ENCODE results near the gene FADS3.
A peak's percentile ranks its signal among the peaks of the same experiment; 100 is the strongest.

FADS3 gene

DNA sequence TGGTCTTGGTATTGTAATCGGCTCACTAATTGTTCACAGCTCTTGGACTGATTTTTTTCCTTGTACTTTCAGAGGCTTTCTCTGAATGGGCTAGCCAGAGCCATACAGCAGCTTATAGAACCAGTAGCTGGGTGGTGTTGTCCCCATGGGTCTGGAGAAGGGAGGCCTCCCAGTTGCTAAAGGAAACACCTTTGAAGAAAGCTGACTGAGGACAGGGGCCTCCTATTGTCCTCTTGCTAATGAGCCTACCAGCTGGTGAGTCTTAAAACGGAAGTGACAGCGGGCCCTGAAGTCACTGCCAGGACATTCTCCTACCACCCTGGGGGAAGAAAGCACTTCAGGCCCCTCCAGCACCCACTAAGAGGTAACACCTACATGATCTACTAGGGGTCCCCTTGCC is 9.9 kb downstream of the FADS3 start:
- DNase-seq (ENCODE audit: extremely low read depth in 1 of 2, low read depth in 1 of 2), result no peak

- DNase-seq (ENCODE audit: extremely low read depth in 1 of 2, low read depth in 1 of 2), result no peak
Observed at GRCh38 chr11:61880454-61880853, 10.9 kb downstream of the FADS3 start.

DNA sequence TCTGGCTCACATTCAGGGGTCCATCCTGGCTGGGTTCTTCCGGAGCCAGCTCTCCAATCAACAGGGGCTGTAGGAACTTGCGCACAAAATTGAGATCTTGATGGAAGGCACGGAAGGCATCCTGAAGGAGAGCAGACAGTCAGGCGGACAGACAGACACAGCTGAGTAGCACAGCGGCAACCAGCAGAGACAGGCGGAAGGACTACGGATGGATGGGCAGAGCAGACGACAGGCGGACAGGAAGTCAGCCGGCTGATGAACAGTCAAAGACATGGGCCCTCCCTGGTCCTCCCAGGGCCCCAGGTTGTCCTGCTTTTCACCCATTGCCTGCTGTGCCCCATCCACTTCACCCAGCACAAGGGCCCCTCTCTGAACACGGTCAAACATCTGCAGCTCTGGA is 11.3 kb downstream of the FADS3 start:
- no peak for DNase-seq (ENCODE audit: extremely low read depth in 1 of 2, low read depth in 1 of 2)

DNA sequence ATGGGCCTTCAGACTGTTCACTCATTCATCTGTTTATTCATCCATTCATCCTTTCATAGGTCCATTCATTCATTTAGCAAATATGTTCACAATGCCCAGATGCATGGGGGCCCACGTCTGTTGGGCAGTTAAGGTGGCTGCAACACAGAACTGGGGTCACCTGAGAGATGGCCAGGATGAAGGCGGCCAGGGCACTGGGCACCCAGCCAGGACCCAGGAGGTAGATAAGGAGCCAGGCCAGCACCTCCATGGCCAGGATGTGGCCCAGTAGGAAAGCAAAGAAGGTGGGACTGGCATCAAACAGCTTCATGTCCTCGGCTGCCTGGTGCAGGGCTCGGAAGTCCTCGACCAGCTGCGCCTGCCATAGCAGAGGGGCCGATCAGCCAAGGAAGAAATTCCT is 12.2 kb downstream of the FADS3 start:
- no peak for DNase-seq (ENCODE audit: extremely low read depth in 1 of 2, low read depth in 1 of 2)

GRCh38 chr11:61875698-61876097 is 15.6 kb downstream of the FADS3 start:
- no peak for DNase-seq (ENCODE audit: extremely low read depth in 1 of 2, low read depth in 1 of 2)

- no peak for DNase-seq (ENCODE audit: extremely low read depth in 1 of 2, low read depth in 1 of 2)
Observed at GRCh38 chr11:61874853-61875252, 16.5 kb downstream of the FADS3 start.

- no peak for DNase-seq (ENCODE audit: extremely low read depth in 1 of 2, low read depth in 1 of 2)
Observed at GRCh38 chr11:61874377-61874809, 17.0 kb downstream of the FADS3 start.

DNA sequence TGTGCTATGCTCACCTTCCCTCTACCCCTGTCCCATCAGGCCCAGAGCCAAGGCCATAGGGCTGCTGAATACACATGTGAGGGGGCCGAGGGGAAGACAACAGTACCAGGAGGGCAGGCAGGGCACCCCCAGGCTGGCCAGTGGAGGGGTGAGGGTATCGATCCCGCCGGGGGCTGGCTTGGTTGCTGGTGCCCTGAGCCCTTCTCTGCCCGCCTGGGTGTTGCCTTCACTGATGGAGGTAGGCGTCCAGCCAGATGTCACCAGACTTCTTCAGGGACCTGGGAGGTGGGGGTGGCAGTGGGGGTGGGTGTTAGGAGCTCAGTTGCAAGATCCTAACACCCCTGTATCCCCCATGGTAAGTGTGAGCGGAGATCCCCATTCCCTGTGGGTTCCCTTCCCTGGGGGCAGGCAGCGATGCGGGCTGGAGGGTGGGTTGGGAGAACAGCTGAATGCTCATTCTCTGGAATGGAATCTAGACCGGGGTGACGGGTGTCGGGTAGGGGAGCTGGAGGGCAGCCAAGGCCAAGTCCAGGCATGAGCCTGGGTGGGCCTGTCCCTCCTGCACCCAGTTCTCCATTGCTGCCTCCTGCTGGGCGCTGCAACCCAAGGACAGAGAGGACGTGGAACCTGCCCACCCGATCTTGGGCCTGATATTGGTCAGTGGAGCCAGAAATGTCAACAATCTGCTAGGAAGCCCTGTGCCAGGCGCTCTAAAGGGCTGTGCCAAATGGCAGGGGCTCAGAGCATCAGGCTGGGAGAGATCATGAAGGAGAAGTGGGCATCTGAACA is 17.6 kb downstream of the FADS3 start:
- no peak for DNase-seq (ENCODE audit: extremely low read depth in 1 of 2, low read depth in 1 of 2)

DNA sequence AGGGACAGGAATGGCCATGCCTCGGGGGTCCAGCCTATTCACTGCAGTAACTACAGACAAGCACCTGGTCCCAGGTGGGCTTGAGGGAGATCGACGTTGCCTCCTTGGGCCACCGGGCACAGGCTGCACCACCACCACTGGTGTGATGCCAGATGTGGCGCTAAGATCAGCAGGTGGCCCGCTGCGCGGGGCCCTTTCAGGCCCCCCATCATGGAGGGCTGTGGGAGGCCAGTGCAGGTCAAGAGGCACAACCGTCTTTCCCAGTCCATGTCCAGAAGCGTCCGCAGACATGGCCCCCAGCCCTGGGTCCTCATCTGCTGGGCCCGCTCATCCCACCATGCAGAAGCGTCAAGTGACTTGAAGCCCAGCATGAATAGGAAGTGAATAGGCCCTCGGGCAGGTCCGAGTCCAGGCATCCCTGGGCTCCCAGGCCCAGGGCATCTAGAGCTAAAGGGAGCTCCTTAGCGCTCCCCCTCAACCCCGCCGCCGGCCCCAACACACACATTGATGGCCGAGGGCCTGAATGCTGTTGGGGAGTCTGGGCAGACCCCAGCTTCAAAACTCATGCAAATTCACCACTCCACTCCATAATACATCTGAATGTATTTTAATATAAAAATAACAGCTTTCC is 18.3 kb downstream of the FADS3 start:
- DNase-seq (ENCODE audit: extremely low read depth in 1 of 2, low read depth in 1 of 2), result no peak

DNA sequence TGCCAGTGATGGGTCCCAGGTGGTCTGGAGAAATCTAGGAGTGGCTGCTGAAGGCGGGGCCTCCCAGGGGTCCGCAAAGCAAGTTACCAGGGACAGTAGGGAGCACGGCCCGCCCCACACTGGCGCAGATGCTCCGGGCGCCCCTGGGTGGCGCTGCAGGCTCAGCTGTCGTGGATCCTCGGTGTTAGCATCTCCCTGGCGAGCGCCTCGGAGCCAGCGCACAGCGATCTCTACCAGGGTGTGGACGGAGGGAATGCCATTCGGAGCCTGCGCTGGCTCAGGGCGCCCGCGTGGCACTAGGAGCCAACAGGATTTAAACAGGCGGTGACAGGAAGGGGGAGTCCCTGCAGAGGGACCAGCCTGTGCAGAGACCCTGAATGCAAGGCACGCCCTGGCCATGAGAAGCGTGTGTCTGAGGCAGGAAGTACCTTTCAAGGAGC is 20.2 kb downstream of the FADS3 start:
- DNase-seq (ENCODE audit: extremely low read depth in 1 of 2, low read depth in 1 of 2), result peak; percentile 13 to 36

GRCh38 chr11:61870541-61871031 is 20.8 kb downstream of the FADS3 start:
- no peak for DNase-seq (ENCODE audit: extremely low read depth in 1 of 2, low read depth in 1 of 2)

DNA sequence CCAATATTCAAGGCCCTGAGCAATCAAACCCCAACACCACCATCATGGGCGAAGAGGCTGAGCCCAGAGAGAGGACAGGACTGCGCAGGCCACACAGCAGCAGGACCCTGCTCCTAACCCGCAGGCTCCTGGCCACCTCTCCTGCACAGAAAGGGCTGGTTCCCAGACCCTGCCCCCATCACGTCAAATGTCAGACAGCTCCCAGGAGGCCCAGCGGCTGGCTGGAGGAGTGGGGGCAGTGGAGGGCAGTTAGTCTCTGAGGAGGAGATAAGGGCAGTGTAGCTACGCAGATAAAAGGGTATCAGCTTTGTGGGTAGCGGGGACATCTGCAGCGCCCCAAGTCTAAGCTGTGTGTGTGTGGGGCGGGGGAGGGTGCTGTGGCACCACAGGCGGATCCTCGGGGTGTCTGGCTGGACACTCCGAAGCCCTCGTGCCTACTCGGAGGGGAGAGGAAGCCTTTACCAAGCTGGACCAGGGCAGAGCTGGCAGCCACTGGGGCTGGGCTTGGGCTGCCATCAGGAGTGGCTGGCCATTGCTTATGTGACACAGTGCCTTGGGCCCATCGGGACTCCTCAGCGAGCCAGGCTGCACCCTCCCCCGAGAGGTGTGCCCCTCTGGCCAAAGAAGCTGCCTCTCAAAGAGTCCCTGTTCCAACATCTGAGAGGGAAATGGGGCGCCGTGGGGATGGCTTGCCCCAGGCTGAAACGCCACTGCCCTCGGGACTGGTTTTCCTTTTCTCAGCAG is 21.5 kb downstream of the FADS3 start:
- DNase-seq (ENCODE audit: extremely low read depth in 1 of 2, low read depth in 1 of 2), result no peak

- no peak for DNase-seq (ENCODE audit: extremely low read depth in 1 of 2, low read depth in 1 of 2)
Observed at GRCh38 chr11:61869429-61869707, 22.0 kb downstream of the FADS3 start.

DNA sequence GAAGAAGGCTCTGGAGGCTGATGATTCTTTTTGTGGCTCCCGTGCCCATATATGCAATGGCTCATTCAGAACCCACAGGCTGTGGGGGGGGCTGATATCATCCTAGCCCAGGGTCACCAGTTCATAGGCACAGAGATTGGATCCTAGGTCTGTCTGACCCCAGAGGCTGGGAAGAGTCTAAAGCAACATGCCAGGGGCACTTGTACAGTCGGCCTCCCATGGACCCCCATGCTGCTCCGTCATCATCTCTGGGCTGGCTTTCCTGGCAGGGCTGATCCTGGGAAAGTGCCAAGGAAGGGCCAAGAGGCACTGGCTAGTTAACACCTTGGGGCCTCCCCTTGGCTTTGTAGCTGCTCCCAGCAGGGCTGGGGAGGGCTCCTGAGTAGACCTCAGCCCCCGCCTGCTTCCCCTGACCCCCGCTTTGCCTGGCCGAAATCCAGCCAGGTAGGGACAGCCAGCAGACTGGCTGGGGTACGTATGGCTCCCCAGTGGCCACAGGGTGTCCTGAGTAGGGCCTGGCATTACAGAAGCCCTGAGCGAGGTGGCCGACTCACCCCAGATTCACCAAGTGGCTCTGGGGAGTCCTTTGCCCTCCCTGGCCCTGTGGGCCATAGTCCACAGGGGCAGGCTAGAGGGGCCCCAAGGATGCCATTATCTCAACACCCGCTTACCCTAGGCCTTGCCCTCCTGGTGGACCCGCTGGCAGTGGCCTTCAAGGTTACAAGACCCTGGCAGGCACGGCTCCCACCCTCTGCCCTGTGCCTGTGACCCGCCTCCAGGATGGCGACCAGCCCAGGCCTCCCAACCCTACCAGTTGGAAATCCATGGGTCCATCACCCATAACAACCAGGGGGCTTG is 22.5 kb downstream of the FADS3 start:
- DNase-seq (ENCODE audit: extremely low read depth in 1 of 2, low read depth in 1 of 2), result no peak

DNA sequence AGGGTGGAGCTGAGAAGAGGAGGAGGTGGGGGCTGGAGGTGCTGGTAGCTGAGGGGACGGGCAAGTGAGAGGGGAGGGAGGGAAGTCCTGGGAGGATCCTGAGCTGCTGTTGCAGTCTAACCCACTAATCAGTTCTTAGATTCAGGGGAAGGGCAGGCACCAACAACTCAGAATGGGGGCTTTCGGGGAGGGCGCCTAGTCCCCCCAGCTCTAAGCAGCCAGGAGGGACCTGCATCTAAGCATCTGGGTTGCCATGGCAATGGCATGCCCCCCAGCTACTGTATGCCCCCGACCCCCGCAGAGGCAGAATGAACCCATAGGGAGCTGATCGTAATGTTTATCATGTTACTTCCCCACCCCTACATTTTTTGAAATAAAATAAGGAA is 24.4 kb downstream of the FADS3 start:
- no peak for DNase-seq (ENCODE audit: extremely low read depth in 1 of 2, low read depth in 1 of 2)

- DNase-seq (ENCODE audit: extremely low read depth in 1 of 2, low read depth in 1 of 2), result no peak
Observed at GRCh38 chr11:61866231-61866957, 25.0 kb downstream of the FADS3 start.

DNA sequence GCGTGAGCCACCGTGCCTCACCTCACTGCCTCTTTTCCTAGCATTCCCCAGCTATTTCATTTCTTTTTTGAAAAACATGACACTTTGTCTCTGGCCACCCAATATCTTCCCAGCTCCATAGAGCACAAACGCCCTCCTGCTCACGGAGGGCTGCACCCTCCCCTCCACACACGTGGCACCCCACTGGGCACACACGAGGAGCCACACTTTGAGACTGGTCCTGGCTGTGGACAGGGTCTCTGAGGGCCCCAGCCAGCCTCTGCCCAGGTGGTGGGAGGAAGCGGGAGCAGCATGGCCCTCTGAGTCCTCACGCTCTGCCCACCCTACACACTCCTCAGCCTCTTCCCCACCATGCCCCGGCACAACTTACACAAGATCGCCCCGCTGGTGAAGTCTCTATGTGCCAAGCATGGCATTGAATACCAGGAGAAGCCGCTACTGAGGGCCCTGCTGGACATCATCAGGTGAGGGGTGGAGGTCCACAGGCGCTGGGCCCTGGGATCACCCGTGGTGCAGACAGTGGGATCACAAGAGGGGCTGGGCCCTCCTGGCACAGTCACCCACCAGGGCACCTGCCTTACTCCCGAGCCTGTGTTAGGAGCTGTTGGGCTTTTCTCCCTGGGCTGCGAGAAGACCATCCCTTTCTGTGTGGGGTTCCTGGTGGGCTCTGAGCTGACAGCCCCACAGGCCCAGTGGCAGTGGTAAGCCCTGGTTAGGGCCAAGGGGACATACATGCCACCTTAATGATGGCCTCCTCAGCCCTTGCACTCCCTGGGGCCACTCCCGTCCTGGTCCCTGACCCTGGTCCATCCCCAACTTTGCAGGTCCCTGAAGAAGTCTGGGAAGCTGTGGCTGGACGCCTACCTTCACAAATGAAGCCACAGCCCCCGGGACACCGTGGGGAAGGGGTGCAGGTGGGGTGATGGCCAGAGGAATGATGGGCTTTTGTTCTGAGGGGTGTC is 26.2 kb downstream of the FADS3 start:
- DNase-seq (ENCODE audit: extremely low read depth in 1 of 2, low read depth in 1 of 2), result no peak

GRCh38 chr11:61863548-61864081 is 27.7 kb downstream of the FADS3 start:
- DNase-seq (ENCODE audit: extremely low read depth in 1 of 2, low read depth in 1 of 2), result no peak

Data from activated CD8-positive, alpha-beta memory T cell treated with anti-CD3 and anti-CD28 coated beads for 1 hour (primary cell).